ENCODE data around the gene LRRC4C. TPM values are rescaled to one million over a fixed set of nuclear protein-coding genes. Genes with fewer than 3 reads are reported as not detected.
"Not testable (repeated sequence)": the region's sequence is repeated elsewhere in the genome, so short reads cannot be mapped to it uniquely, and the experiment has no call there.

The LRRC4C gene
- polyA plus RNA-seq, 1 experiment: 0.02 TPM

- peaks cover 4% of the 10 kb centered on the region; the same call in 1 of the 2 replicates for H3K9me3 ChIP-seq (ENCODE audit: control insufficient read depth, insufficient read depth, low read length)
- DNase-seq (ENCODE audit: low read depth, low spot score): no peak
- H3K4me3 ChIP-seq (ENCODE audit: low read depth, low read length): no peak overlapping the region
- no peaks in the 10 kb centered on the region for H3K27me3 ChIP-seq (ENCODE audit: control insufficient read depth, insufficient read depth, low read length)
- no peak overlapping the region for H3K27ac ChIP-seq (ENCODE audit: low read depth, low read length)
- no peak for TF ChIP-seq CTCF (IDR thresholded peaks at IDR 0.05; ENCODE audit: low read depth, low read length)
- ChIA-PET CTCF (no interaction called here), POLR2A (no interaction called here)
Observed at GRCh38 chr11:41039592-41039991, 419.9 kb downstream of the LRRC4C start.

GRCh38 chr11:41031551-41032060, 427.8 kb downstream of the LRRC4C start:
- CTCF ChIA-PET: no interaction called here
- POLR2A ChIA-PET: no interaction called here

GRCh38 chr11:41020259-41020658, 439.2 kb downstream of the LRRC4C start:
- ChIA-PET CTCF (no interaction called here), POLR2A (no interaction called here)
- no peak overlapping the region for H3K4me3 ChIP-seq (ENCODE audit: low read depth, low read length)
- H3K27ac ChIP-seq (ENCODE audit: low read depth, low read length): no peak overlapping the region
- TF ChIP-seq CTCF (IDR thresholded peaks at IDR 0.05; ENCODE audit: low read depth, low read length): no peak
- peaks cover 6% of the 10 kb centered on the region for H3K9me3 ChIP-seq (ENCODE audit: control insufficient read depth, insufficient read depth, low read length)
- no peaks in the 10 kb centered on the region for H3K27me3 ChIP-seq (ENCODE audit: control insufficient read depth, insufficient read depth, low read length)
- DNase-seq (ENCODE audit: low read depth, low spot score): no peak

More at GRCh38 chr11:41031551-41032060, 427.8 kb downstream of the LRRC4C start:
- Histone ChIP-seq H3K9me3 (ENCODE audit: control insufficient read depth, insufficient read depth, low read length) (peaks cover 4% of the 10 kb centered on the region; the same call in 1 of the 2 replicates), H3K27me3 (ENCODE audit: control insufficient read depth, insufficient read depth, low read length) (no peaks in the 10 kb centered on the region), H3K4me3 (ENCODE audit: low read depth, low read length) (no peak overlapping the region), H3K27ac (ENCODE audit: low read depth, low read length) (no peak overlapping the region)
- no peak for DNase-seq (ENCODE audit: low read depth, low spot score)
- TF ChIP-seq CTCF (IDR thresholded peaks at IDR 0.05; ENCODE audit: low read depth, low read length): no peak

GRCh38 chr11:41019666-41020065, 439.8 kb downstream of the LRRC4C start:
- H3K9me3 ChIP-seq (ENCODE audit: control insufficient read depth, insufficient read depth, low read length); DNase-seq (ENCODE audit: low read depth, low spot score); H3K27ac ChIP-seq (ENCODE audit: low read depth, low read length); H3K4me3 ChIP-seq (ENCODE audit: low read depth, low read length); H3K27me3 ChIP-seq (ENCODE audit: control insufficient read depth, insufficient read depth, low read length); CTCF ChIA-PET; POLR2A ChIA-PET: not testable (repeated sequence)

GRCh38 chr11:41018224-41018623, 441.2 kb downstream of the LRRC4C start:
- H3K27ac ChIP-seq (ENCODE audit: low read depth, low read length): no peak overlapping the region
- ChIA-PET POLR2A (no interaction called here), CTCF (no interaction called here)
- H3K9me3 ChIP-seq (ENCODE audit: control insufficient read depth, insufficient read depth, low read length): peaks cover 10% of the 10 kb centered on the region
- DNase-seq (ENCODE audit: low read depth, low spot score): no peak
- H3K4me3 ChIP-seq (ENCODE audit: low read depth, low read length): no peak overlapping the region
- no peaks in the 10 kb centered on the region for H3K27me3 ChIP-seq (ENCODE audit: control insufficient read depth, insufficient read depth, low read length)
- TF ChIP-seq CTCF (IDR thresholded peaks at IDR 0.05; ENCODE audit: low read depth, low read length): no peak

Measured in AG04450 (cell line).